AG04449 (cell line): ENCODE results near the gene BMP5.

Experiments
- CTCF ChIA-PET: fragments of 350-600 bp; formaldehyde crosslinking; extraction: SDS; loops from one replicate; lab custom pipeline; 2021; ENCODE audit warnings: antibody characterized with exemption; lab: Yijun Ruan, JAX
- POLR2A ChIA-PET: fragments of 400-600, 350-600 bp; formaldehyde crosslinking; extraction: SDS; loops from one replicate; lab custom pipeline; 2020; ENCODE audit warnings: antibody characterized with exemption, inconsistent platforms; lab: Yijun Ruan, JAX
- DNase-seq: peaks from one replicate; pipeline ENCODE4 v3.0.0-alpha.2; 2010; ENCODE audit warnings: low read depth, low spot score
- H3K4me3 ChIP-seq: 2 replicates; pipeline ENCODE4 v1.5.1; 2011; ENCODE audit warnings: low read depth, mild to moderate bottlenecking, control low read depth, low read length
- CTCF ChIP-seq: IDR thresholded peaks from one replicate; pipeline ENCODE4 v1.5.1; 2011; ENCODE audit warnings: mild to moderate bottlenecking, moderate library complexity, low read length, control low read depth, inconsistent platforms; ENCODE audit not compliant: insufficient read depth; ENCODE audit errors: missing control alignments

BMP5 gene

DNA sequence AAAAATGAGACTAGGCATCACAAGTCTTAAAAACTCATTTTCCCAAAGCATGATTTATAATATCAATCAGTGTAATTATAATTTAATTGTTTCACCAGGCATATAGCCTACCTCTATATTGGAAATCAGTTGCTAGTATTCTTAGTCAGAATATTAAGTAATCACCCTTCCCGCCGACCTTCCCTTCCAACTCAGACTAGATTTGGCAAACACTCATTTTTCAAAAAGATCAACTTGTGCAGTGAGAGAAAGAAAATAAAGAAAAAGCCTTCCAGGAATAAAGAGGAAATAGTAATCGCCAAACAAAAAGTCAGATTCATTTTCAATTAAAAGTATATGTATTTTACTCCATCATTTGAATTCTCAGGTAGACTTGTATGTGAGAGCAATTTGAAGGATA, 1.9 kb upstream of the BMP5 start:
- ChIA-PET POLR2A (no interaction called here), CTCF (no interaction called here)
- TF ChIP-seq CTCF, result no peak
- no peak for DNase-seq
- H3K4me3 ChIP-seq, result no peak overlapping the region

- no peak for DNase-seq
- TF ChIP-seq CTCF, result no peak
- ChIA-PET CTCF (interaction anchor here (0.8 kb wide), 1 partner anchor 12 kb away, joined by 3 read pairs; no protein-coding TSS in a partner anchor), POLR2A (no interaction called here)
- no peak overlapping the region for H3K4me3 ChIP-seq
These were observed 1.1 kb downstream of the BMP5 start for GRCh38 chr6:55874316-55874715.

- H3K4me3 ChIP-seq, result no peak overlapping the region
- ChIA-PET POLR2A (no interaction called here), CTCF (interaction anchor here (0.6 kb wide), 1 partner anchor 30 kb away, joined by 3 read pairs; no protein-coding TSS in a partner anchor)
- DNase-seq, result no peak
- no peak for TF ChIP-seq CTCF
These were observed 2.5 kb downstream of the BMP5 start for GRCh38 chr6:55872866-55873265.

DNA sequence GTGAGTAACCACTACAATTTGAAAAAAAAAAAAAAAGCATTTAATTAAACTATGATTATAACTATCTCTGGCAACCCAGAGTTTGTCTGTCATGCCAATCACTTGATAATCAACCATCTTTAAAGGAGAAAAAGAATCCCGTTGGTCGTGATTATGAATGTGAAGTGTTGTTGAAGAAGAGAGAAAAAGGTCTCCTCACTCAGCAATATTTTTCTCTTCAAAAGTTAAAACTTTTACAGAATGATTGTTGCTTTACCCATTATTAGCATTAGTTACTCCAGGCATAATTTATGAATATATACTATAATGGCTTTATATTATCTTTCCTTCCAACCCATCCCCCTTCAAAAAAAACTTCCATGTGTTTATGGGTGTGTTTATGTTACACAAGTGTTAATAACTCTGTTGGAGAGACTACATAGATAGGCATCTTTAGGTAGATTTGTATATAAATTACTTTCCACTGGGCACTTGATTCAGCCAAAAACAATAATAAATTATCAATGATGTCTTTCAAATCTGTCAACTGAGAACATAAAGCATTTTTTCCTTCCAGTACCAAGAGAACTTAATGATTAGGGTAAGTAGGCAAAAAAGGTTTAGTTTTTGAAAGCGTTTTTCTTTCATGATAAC, 5.1 kb downstream of the BMP5 start:
- CTCF ChIA-PET, result no interaction called here
- no peak for TF ChIP-seq CTCF
- POLR2A ChIA-PET, result no interaction called here
- DNase-seq, result no peak
- no peak overlapping the region for H3K4me3 ChIP-seq

DNA sequence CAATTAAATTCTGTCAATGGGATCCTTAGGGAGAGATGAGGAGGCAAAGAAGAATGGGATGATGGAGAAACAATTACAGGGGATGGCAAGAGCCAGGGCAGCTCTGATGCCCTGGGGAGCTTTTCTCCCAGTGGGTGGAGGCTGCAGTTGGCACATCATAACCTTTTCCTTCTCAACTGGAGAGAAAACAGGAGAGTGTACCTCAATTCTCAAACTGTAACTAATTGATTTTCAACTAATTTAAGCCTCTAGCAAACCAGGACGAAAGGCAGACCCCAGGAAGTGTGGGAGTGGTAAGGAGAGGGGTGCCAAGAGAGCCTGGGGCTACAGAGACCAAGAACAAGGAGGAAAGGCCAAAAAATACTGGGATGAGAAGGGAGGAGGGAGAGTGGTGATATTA, 5.7 kb downstream of the BMP5 start:
- H3K4me3 ChIP-seq, result no peak overlapping the region
- no peak for DNase-seq
- ChIA-PET POLR2A (no interaction called here), CTCF (no interaction called here)
- no peak for TF ChIP-seq CTCF

DNA sequence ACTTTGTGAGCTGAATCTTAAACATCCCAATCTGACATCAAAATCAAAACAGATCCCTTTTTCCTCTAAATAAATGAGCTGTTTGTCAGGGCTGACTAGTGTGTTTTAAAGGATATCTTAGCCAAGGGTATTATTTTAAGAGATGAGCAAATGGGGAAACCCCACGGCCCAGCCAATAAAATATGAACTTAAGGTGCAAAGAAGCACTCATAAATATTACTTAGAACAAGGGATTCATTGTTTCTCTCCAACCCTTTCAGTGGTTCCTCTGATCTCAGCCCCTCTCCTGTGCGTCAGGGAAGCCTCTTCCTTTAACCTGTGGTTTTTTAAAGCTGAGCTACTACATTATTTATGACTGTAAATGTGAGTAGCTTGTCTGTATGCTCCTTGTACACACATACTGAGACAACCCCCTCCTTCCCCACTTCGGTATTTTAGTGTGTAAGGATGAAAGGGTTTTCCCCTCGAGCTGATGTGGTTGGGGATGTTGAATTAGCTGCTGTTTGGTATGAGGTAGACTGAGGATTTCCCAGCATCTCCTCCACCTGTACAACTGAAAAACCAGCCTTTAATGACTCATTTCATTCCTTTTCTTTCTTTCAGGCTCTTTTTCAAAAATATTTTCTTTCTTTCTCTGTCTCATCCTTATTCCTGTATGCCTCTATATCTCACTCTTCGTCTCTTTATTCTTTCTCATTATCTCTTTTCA, 6.5 kb downstream of the BMP5 start:
- H3K4me3 ChIP-seq, result no peak overlapping the region
- no peak for TF ChIP-seq CTCF
- CTCF ChIA-PET, result no interaction called here
- no peak for DNase-seq
- POLR2A ChIA-PET, result no interaction called here
